WTC11 (cell line): ENCODE results near the gene CNOT9. TPM values are rescaled to one million over a fixed set of nuclear protein-coding genes. Genes with fewer than 3 reads are reported as not detected.
A peak's percentile ranks its signal among the peaks of the same experiment; 100 is the strongest.

Experiments used
- AR ChIP-seq: fragments of 250-450 bp; sonication (Bioruptor Pico); IDR thresholded peaks from 2 replicates; pipeline ENCODE4 v1.9.0; 2021; ENCODE audit warnings: mild to moderate bottlenecking
- ARID4B ChIP-seq: sonication (generic); formaldehyde crosslinking; IDR thresholded peaks from 2 replicates; pipeline ENCODE4 v1.8.0; 2023; ENCODE audit warnings: missing genetic modification reagents, mild to moderate bottlenecking, borderline replicate concordance
- ETV6 ChIP-seq: sonication (generic); formaldehyde crosslinking; IDR thresholded peaks from 2 replicates; pipeline ENCODE4 v1.8.1; 2022; ENCODE audit warnings: mild to moderate bottlenecking, missing genetic modification reagents
- FOXK1 ChIP-seq: sonication (generic); formaldehyde crosslinking; IDR thresholded peaks from 2 replicates; pipeline ENCODE4 v1.8.0; 2022; ENCODE audit warnings: mild to moderate bottlenecking, moderate library complexity, missing genetic modification reagents
- JUN ChIP-seq: sonication (generic); formaldehyde crosslinking; IDR thresholded peaks from 2 replicates; pipeline ENCODE4 v1.8.0; 2023; ENCODE audit warnings: mild to moderate bottlenecking, missing genetic modification reagents
- MAX ChIP-seq: sonication (generic); formaldehyde crosslinking; IDR thresholded peaks from 2 replicates; pipeline ENCODE4 v1.8.0; 2022; ENCODE audit warnings: mild to moderate bottlenecking, missing genetic modification reagents
- RELA ChIP-seq: sonication (generic); formaldehyde crosslinking; IDR thresholded peaks from 2 replicates; pipeline ENCODE4 v1.8.1; 2022; ENCODE audit warnings: missing genetic modification reagents, mild to moderate bottlenecking, borderline replicate concordance
- RORB ChIP-seq: fragments of 250-450 bp; sonication (Bioruptor Pico); IDR thresholded peaks from 2 replicates; pipeline ENCODE4 v1.9.0; 2021; ENCODE audit warnings: mild to moderate bottlenecking
- STAT6 ChIP-seq: sonication (generic); formaldehyde crosslinking; conservative IDR thresholded peaks from 2 replicates; pipeline ENCODE4 v1.8.1; 2023; ENCODE audit warnings: mild to moderate bottlenecking, low read depth, missing genetic modification reagents, moderate library complexity
- TCF7 ChIP-seq: sonication (generic); formaldehyde crosslinking; IDR thresholded peaks from 2 replicates; pipeline ENCODE4 v1.8.0; 2022; ENCODE audit warnings: mild to moderate bottlenecking, low read depth, missing genetic modification reagents, moderate library complexity
- TEAD1 ChIP-seq: sonication (generic); formaldehyde crosslinking; IDR thresholded peaks from 2 replicates; pipeline ENCODE4 v1.8.0; 2022; ENCODE audit warnings: mild to moderate bottlenecking, missing genetic modification reagents
- ZBTB43 ChIP-seq: sonication (generic); formaldehyde crosslinking; IDR thresholded peaks from 2 replicates; pipeline ENCODE4 v1.8.1; 2023; ENCODE audit warnings: mild to moderate bottlenecking, missing genetic modification reagents
- ZMAT4 ChIP-seq: fragments of 250-450 bp; sonication (Bioruptor Pico); IDR thresholded peaks from 2 replicates; pipeline ENCODE4 v1.9.0; 2021; ENCODE audit warnings: mild to moderate bottlenecking
- ZNF121 ChIP-seq: sonication (generic); formaldehyde crosslinking; IDR thresholded peaks from 2 replicates; pipeline ENCODE4 v1.8.0; 2023; ENCODE audit warnings: missing genetic modification reagents
- ZNF219 ChIP-seq: sonication (generic); formaldehyde crosslinking; IDR thresholded peaks from 2 replicates; pipeline ENCODE4 v1.8.0; 2023; ENCODE audit warnings: missing genetic modification reagents, mild to moderate bottlenecking, borderline replicate concordance
- ZNF425 ChIP-seq: fragments of 250-450 bp; sonication (Bioruptor Pico); conservative IDR thresholded peaks from 2 replicates; pipeline ENCODE4 v1.9.0; 2021; ENCODE audit warnings: mild to moderate bottlenecking
- ZNF512 ChIP-seq: sonication (generic); formaldehyde crosslinking; IDR thresholded peaks from 2 replicates; pipeline ENCODE4 v1.8.1; 2022; ENCODE audit warnings: missing genetic modification reagents, borderline replicate concordance
- total RNA-seq: library from RNA; stranded (reverse); gene quantifications from 3 replicates; pipeline ENCODE4 v1.2.3, GENCODE V29; 2021

CNOT9 gene
- total RNA-seq, 1 experiment from 2014 or later, result 62.6 TPM

- no peak; the same call in 1 of the 2 replicates for TF ChIP-seq ARID4B (CRISPR knock-in tag)
- no peak for TF ChIP-seq RORB
- TF ChIP-seq TEAD1 (CRISPR knock-in tag), result no peak
- no peak for TF ChIP-seq STAT6 (CRISPR knock-in tag)
- no peak for TF ChIP-seq ZMAT4 (CRISPR knock-in tag)
- TF ChIP-seq ETV6, result no peak
- TF ChIP-seq MAX (CRISPR knock-in tag), result no peak
- TF ChIP-seq ZNF512 (CRISPR knock-in tag), result 0 out of 2 replicates have a peak, but pooled peaks have one; percentile 32
- TF ChIP-seq JUN (CRISPR knock-in tag), result peak; percentile 9; the same call in 1 of the 2 replicates
- no peak for TF ChIP-seq ZNF425
- TF ChIP-seq ZNF219 (CRISPR knock-in tag), result 0 out of 2 replicates have a peak, but pooled peaks have one; percentile 3
- peak; percentile 24; the same call in 1 of the 2 replicates for TF ChIP-seq ZBTB43 (CRISPR knock-in tag)
- TF ChIP-seq AR (CRISPR knock-in tag), result no peak
- TF ChIP-seq RELA, result no peak
- no peak for TF ChIP-seq TCF7
- TF ChIP-seq ZNF121 (CRISPR knock-in tag), result no peak
- TF ChIP-seq FOXK1, result no peak
Observed at GRCh38 chr2:218569038-218569431, 396 bp downstream of the CNOT9 start (continued).
